DMS53 (cell line): Measurements from ENCODE around the gene SERPINH1.

Experiments used
- DNase-seq: peaks from one replicate; lab custom pipeline; 2025; lab: John Stamatoyannopoulos, UW

SERPINH1 gene

GRCh38 chr11:75555079-75555811, 6.8 kb upstream of the SERPINH1 start:
- no peak for DNase-seq

- DNase-seq = no peak
Measured at GRCh38 chr11:75556275-75556674, 5.8 kb upstream of the SERPINH1 start.

GRCh38 chr11:75557666-75558494, 4.2 kb upstream of the SERPINH1 start:
- DNase-seq = no peak

DNA sequence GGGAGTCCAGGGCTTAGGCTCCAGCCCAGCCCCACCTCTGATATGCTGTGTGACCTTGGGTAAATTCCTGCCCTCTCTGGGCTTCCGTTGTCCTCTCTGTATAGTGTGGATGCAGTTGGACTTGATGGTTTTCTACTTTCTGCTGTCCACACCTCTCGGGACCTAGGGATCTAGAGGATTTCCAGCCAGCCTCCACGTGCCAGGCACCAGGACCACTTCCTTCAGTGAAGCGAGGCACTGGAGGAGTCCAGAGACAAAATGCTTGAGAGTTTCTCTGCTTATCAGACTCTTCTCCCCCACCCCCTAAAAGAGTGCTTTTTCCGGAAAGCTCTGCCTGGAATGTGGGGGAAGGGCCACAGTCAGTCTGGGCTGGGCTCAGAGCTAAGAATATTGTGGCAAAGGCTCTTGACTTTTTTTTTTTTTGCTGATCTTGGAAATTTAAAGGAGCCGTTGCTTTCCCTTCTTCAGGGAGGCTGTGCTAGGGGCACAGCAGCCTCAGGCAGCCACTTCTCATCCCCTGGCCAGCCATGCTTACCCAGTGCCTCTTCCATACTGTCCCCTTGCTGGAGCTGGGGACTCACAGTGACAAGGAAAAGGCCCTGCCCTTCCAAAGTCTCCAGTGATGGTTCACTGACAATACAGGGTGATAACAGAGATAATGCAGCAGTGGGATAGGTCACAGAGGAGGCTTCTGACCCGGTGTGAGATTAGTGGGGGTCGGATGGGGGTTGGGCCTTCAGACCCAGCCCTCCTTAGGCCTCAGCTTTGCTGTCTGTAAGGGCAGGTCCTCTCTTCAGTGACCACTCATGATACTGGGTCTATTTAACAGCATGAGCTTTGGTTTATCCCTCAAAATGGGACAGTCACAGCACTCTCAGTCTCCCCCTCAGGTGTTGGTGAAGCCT, 2.9 kb upstream of the SERPINH1 start:
- DNase-seq = no peak

GRCh38 chr11:75560644-75561043, 1.4 kb upstream of the SERPINH1 start:
- DNase-seq = no peak

GRCh38 chr11:75561426-75562047, 516 bp upstream of the SERPINH1 start:
- peak; percentile 58 for DNase-seq

DNA sequence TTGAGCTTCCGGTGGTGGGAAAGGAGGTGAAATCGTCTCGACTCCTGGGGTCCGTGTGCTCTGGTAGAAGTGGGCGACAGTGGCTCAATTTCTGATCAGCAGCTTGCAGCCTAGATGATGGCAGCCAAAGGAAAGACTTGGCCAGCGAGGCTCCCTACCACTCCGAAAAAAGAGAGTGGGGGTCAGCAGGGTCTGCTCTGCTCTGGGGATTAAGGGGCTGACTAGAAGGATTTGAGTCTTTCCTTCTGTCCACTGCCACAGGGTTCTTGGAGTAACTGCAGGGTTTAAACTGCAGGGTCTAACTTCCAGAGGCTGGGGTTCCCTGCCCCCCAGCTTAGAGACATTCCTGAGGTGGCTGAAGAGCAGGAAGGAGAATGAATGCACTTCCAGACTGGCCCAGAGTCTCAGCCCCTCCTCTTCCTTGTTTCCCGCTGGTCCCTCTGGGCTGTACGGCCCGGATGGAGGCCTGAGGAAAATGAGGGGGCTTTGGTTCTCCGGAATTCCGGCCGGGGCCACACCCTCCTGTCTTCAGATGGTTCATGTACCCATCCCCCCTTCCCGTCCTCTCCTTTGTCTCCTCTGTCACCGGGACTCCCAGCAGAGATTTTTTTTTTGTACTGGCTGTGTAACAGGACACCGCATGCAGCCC, 907 bp downstream of the SERPINH1 start:
- peak; percentile 53 for DNase-seq

GRCh38 chr11:75563501-75563977, 1.5 kb downstream of the SERPINH1 start:
- no peak for DNase-seq

DNA sequence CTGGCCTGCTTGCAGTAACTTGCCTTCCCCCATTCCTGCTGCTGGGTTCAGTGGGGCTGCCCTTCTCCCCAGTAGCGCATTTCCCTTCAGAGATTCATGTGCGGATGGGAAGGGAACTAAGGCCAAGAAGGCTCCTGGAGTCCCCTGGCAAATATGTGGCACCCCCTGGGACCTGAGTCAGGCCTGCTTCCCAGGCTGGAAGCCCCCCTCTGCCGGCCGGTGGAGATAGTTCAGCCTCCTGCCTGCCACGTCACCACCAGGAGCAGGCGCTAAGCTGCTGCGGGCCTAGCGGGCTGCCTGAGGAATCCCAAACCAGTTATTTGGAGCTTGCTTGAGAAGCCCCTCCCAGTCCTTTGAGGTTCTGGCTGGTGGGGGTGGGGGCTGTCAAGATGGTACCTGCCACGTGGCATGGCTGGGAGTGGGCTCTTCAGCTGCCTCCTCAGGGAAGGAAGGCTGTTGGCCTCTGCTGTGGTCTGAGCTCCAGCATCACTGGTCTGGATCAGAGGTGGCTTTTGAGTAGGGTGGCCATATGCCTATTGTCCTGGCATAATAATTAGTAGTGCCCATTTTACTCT, 2.0 kb downstream of the SERPINH1 start:
- DNase-seq = no peak

DNA sequence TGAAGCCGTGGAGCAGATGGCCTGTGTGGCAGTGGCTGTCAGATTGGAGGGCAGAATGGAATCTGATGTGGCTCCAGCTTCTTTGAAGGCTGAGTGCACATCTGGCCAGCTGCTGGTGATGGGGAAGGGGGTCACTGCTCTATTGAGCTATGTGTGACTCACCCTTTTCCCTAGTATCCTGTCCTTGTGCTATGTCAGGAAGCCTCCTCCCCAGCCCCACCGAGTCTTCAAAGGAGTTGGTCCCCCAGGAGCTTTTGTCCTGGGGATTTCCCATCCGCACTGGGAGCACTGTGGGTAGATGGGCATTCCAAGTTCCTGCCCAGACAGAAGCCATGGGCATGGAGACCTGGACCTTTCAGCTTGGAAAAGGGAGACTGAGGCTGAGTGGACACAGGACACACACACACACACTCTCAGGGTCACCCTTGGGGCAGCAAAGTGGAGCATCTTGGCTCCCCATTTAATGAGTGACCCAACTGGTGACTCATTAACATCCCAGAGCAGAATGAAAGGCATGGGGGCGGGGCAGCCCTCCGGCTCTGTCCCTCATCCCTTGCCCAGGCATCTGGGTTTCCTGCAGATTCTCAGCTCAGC, 3.3 kb downstream of the SERPINH1 start:
- DNase-seq = peak; percentile 50

- DNase-seq = no peak
Measured at GRCh38 chr11:75565916-75566762, 4.1 kb downstream of the SERPINH1 start.

GRCh38 chr11:75566763-75567279, 4.8 kb downstream of the SERPINH1 start:
- no peak for DNase-seq

DNA sequence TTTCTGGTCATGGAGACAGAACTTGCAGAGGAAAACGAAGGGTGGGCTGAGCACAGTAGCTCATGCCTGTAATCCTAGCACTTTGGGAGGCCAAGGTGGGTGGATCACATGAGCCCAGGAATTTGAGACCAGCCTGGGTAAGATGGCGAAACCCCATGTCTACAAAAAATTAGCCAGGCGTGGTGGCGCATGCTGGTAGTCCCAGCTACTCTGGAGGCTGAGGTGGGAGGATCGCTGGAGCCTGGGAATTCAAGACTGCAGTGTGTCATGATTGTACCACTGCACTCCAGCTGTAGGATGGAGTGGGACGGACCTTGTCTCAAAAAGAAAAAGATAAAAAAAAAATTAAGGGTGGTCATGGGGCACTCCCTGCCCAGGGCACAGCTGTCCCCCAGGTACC, 5.9 kb downstream of the SERPINH1 start:
- no peak for DNase-seq

DNA sequence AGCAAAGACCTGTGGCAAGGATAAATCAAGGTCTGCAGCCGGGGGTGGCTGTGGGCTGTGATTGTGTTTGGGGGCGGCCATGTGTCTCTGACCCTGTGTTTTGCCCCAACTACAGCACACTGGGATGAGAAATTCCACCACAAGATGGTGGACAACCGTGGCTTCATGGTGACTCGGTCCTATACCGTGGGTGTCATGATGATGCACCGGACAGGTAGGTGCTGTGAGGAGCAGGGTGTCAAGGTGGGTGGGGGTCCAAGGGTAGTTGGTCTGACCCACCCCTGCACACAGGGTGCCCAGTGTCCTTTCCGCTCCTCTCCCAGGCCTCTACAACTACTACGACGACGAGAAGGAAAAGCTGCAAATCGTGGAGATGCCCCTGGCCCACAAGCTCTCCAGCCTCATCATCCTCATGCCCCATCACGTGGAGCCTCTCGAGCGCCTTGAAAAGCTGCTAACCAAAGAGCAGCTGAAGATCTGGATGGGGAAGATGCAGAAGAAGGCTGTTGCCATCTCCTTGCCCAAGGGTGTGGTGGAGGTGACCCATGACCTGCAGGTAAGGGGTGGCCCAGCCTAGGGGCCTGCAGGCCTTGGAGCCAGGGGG, 6.7 kb downstream of the SERPINH1 start:
- no peak for DNase-seq

GRCh38 chr11:75570559-75571139, 8.6 kb downstream of the SERPINH1 start:
- no peak for DNase-seq

GRCh38 chr11:75571625-75572024, 9.6 kb downstream of the SERPINH1 start:
- no peak for DNase-seq

GRCh38 chr11:75572744-75573143, 10.7 kb downstream of the SERPINH1 start:
- DNase-seq = no peak
